ENCODE results near the gene MLF1.

Gene MLF1

DNA sequence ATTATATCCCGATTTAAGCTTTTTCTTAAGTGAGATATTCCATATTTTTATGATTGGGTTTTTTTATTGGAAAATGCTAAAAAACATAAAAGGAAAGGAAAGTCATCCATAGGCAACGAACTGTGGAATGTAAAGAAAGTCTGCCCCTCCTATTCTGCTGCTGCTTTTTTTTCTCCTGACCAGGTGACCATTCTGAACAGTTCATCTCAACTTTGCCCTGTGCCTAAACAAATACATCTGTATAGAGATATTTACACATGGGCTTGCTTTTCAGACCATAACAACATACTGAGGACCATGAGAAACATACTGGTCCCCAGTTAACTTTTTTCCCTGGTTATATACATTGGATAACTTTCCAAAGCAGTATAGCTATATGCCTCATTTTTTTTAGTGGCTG, 18.9 kb upstream of the MLF1 start:
- Histone ChIP-seq H3K27ac (ENCODE audit: low read depth, low read length, poor library complexity, severe bottlenecking) (no peak overlapping the region), H3K4me3 (ENCODE audit: low read depth, low read length, poor library complexity, severe bottlenecking) (no peak overlapping the region), H4K20me1 (ENCODE audit: insufficient read depth, low read length) (no peaks in the 10 kb centered on the region), H3K79me2 (ENCODE audit: insufficient read depth, low read length) (no peaks in the 10 kb centered on the region), H2AFZ (ENCODE audit: low read length) (no peak overlapping the region), H3K27me3 (ENCODE audit: insufficient read depth, low read length) (no peaks in the 10 kb centered on the region), H3K9me3 (ENCODE audit: low read length) (no peaks in the 10 kb centered on the region), H3K4me2 (ENCODE audit: low read length) (no peak overlapping the region), H3K9me2 (ENCODE audit: low read depth, low read length) (no peaks in the 10 kb centered on the region), H3F3A (ENCODE audit: insufficient read depth, low read length) (no peaks in the 10 kb centered on the region), H3K4me1 (ENCODE audit: insufficient read depth, low read length, severe bottlenecking) (no peaks in the 10 kb centered on the region), H3K36me3 (ENCODE audit: insufficient read depth, low read length) (no peaks in the 10 kb centered on the region), H3K9ac (ENCODE audit: low read length) (no peak overlapping the region)
- TF ChIP-seq EZH2 (IDR thresholded peaks at IDR 0.05; ENCODE audit: borderline replicate concordance, low read length) = no peak
- TF ChIP-seq, protein P1, sequence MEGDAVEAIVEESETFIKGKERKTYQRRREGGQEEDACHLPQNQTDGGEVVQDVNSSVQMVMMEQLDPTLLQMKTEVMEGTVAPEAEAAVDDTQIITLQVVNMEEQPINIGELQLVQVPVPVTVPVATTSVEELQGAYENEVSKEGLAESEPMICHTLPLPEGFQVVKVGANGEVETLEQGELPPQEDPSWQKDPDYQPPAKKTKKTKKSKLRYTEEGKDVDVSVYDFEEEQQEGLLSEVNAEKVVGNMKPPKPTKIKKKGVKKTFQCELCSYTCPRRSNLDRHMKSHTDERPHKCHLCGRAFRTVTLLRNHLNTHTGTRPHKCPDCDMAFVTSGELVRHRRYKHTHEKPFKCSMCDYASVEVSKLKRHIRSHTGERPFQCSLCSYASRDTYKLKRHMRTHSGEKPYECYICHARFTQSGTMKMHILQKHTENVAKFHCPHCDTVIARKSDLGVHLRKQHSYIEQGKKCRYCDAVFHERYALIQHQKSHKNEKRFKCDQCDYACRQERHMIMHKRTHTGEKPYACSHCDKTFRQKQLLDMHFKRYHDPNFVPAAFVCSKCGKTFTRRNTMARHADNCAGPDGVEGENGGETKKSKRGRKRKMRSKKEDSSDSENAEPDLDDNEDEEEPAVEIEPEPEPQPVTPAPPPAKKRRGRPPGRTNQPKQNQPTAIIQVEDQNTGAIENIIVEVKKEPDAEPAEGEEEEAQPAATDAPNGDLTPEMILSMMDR (IDR thresholded peaks at IDR 0.05; ENCODE audit: low read length) = no peak

DNA sequence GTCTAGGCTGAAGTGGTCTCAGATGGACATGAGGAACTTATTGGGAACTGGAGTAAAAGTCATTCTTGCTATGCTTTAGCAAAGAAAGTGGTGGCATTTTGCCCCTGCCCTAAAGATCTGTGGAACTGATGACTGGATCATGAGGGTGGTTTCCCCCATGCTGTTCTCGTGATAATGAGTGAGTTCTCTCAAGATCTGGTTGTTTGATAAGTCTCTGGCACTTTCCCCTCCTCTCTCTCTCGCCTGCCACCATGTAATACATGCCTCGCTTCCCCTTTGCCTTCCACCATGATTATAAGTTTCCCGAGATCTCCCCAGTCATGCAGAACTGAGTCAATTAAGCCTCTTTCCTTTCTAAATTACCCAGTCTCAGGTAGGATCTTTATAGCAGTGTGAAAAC, 11.5 kb upstream of the MLF1 start:
- H3K4me2 ChIP-seq (ENCODE audit: low read length) = no peak overlapping the region
- no peaks in the 10 kb centered on the region for H3K36me3 ChIP-seq (ENCODE audit: insufficient read depth, low read length)
- no peaks in the 10 kb centered on the region for H3K9me3 ChIP-seq (ENCODE audit: low read length)
- H2AFZ ChIP-seq (ENCODE audit: low read length) = no peak overlapping the region
- no peaks in the 10 kb centered on the region for H3K4me1 ChIP-seq (ENCODE audit: insufficient read depth, low read length, severe bottlenecking)
- no peak overlapping the region for H3K9ac ChIP-seq (ENCODE audit: low read length)
- no peak overlapping the region for H3K4me3 ChIP-seq (ENCODE audit: low read depth, low read length, poor library complexity, severe bottlenecking)
- no peaks in the 10 kb centered on the region for H3K27me3 ChIP-seq (ENCODE audit: insufficient read depth, low read length)
- no peak overlapping the region for H3K27ac ChIP-seq (ENCODE audit: low read depth, low read length, poor library complexity, severe bottlenecking)
- H3K79me2 ChIP-seq (ENCODE audit: insufficient read depth, low read length) = no peaks in the 10 kb centered on the region
- H3K9me2 ChIP-seq (ENCODE audit: low read depth, low read length) = no peaks in the 10 kb centered on the region
- no peaks in the 10 kb centered on the region for H4K20me1 ChIP-seq (ENCODE audit: insufficient read depth, low read length)
- H3F3A ChIP-seq (ENCODE audit: insufficient read depth, low read length) = no peaks in the 10 kb centered on the region
- TF ChIP-seq, protein P1 (IDR thresholded peaks at IDR 0.05; ENCODE audit: low read length) = no peak
- no peak for TF ChIP-seq EZH2 (IDR thresholded peaks at IDR 0.05; ENCODE audit: borderline replicate concordance, low read length)

DNA sequence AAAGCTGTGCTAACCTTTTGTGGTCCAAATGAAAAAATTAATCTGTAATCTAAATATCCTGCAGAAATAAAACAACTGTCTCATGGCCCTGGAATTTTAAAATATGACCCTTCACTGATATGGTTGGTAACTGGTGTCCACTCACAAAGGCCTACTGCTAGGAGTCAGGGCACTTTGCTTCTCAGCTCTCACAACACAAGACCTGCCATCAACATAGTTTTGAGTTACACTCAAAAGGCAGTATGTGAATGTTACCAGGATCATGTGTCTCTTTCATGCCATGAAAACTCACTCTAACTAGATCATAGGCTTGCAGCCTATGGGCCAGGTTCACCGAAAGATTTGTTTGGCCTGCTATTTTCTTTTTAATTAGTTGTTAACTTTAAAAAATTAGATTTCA, 10.0 kb upstream of the MLF1 start:
- no peaks in the 10 kb centered on the region; the same call in 1 of the 2 replicates for H3K9me3 ChIP-seq (ENCODE audit: low read length)
- H3K27me3 ChIP-seq (ENCODE audit: insufficient read depth, low read length) = no peaks in the 10 kb centered on the region
- H4K20me1 ChIP-seq (ENCODE audit: insufficient read depth, low read length) = no peaks in the 10 kb centered on the region
- no peaks in the 10 kb centered on the region for H3K9me2 ChIP-seq (ENCODE audit: low read depth, low read length)
- H3K27ac ChIP-seq (ENCODE audit: low read depth, low read length, poor library complexity, severe bottlenecking) = no peak overlapping the region
- H3K4me1 ChIP-seq (ENCODE audit: insufficient read depth, low read length, severe bottlenecking) = no peaks in the 10 kb centered on the region
- no peaks in the 10 kb centered on the region for H3K36me3 ChIP-seq (ENCODE audit: insufficient read depth, low read length)
- no peak overlapping the region for H2AFZ ChIP-seq (ENCODE audit: low read length)
- H3K4me3 ChIP-seq (ENCODE audit: low read depth, low read length, poor library complexity, severe bottlenecking) = no peak overlapping the region
- no peaks in the 10 kb centered on the region for H3F3A ChIP-seq (ENCODE audit: insufficient read depth, low read length)
- H3K79me2 ChIP-seq (ENCODE audit: insufficient read depth, low read length) = no peaks in the 10 kb centered on the region
- TF ChIP-seq EZH2 (IDR thresholded peaks at IDR 0.05; ENCODE audit: borderline replicate concordance, low read length) = no peak
- TF ChIP-seq, protein P1 (IDR thresholded peaks at IDR 0.05; ENCODE audit: low read length) = no peak
- H3K4me2 ChIP-seq (ENCODE audit: low read length) = no peak overlapping the region
- H3K9ac ChIP-seq (ENCODE audit: low read length) = no peak overlapping the region

All from OCI-LY1 (cell line).